HG03565 (cell line): ENCODE results near the gene CDCA3.

ENCODE experiments used
- ATAC-seq: cut with Tn5 transposase; IDR thresholded peaks from one replicate; pipeline ENCODE4 v1.9.1; 2021; ENCODE audit warnings: mild to moderate bottlenecking, moderate library complexity; ENCODE audit not compliant: unreplicated experiment

Gene CDCA3

DNA sequence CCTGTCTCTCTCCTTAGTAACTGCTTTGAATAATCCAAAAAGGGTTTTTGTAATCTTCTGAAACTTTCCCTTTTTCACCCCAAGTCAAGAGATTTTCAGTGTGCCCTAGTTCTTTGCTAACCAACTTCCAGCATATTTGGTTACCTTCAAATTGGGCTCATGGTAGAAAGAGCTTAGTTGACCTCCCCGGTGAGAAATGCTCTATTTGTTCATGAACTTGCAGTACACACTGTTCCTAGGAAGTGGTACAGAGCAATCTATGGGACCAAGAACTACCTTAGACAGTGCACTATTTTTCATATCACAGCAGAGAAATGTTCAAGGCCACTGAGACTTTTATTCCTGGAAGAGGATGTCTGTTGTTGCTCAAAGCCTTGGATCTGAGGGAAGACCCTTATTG, 2.5 kb upstream of the CDCA3 start:
- no peak for ATAC-seq

GRCh38 chr12:6852651-6853354, 1.7 kb upstream of the CDCA3 start:
- no peak for ATAC-seq

DNA sequence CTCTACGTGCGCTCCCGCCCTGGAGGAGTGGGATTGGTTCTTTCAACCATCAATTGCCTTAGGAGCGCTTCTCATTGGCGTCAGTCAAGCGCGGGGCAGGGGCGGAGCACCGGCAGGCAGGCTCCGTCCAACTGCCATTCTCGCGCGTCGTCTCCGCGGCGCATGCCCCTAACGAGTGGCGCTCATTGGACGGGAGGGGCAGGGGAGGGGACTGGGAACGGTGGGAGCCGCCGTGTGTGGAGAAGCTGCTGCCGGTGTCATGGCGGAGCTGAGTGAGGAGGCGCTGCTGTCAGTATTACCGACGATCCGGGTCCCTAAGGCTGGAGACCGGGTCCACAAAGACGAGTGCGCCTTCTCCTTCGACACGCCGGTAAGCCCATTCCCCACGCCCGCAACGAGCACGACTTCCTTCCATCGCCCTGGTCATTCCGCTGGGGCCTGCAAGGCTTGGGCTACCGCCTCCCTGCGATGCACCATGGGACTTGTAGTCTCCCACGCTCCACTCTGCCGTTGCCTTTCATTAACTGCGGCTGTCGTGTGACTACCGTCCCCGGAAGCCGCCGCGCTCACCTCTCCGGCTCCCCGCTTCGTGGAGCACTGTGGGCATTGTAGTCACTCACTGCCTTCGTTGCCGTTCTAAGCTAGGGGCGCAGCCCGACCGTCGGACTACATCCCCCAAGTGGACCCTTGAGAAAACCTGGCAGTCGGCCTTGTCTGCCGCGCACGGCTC, 1.0 kb upstream of the CDCA3 start, which contains the start of gene USP5:
TSS of gene USP5 (plus strand) at position 230 of the 730 bp plus-strand sequence. CDS start at position 260, 30 bp downstream.
- ATAC-seq, result peak; percentile 73

GRCh38 chr12:6850796-6851152, 312 bp downstream of the CDCA3 start:
- ATAC-seq, result no peak

DNA sequence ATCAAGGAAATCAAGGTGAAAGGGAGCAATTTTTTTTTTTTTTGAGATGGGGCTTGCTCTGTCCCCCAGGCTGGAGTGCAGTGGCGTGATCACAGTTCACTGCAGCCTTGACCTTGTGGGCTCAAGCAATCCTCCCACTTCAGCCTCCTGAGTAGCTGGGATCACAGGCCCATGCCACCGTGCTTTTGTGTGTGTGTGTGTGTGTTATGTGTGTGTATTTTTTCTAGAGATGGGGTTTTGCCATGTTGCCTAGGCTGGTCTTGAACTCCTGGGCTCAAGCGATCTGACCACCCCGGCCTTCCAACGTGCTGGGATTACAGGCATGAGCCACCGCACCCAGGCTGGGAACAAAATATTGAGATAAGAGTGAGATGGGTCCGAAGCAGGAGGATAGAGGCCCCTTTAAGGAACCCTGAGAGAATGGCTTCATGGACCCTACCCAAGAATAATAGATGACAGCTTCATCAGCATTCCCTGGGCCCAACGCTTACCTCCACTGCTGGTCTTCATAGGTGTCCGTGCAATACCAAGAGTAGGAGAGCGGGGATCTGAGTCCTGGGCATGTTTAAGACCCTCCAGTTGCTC, 1.0 kb downstream of the CDCA3 start:
- no peak for ATAC-seq

GRCh38 chr12:6849427-6849826, 1.7 kb downstream of the CDCA3 start:
- no peak for ATAC-seq

DNA sequence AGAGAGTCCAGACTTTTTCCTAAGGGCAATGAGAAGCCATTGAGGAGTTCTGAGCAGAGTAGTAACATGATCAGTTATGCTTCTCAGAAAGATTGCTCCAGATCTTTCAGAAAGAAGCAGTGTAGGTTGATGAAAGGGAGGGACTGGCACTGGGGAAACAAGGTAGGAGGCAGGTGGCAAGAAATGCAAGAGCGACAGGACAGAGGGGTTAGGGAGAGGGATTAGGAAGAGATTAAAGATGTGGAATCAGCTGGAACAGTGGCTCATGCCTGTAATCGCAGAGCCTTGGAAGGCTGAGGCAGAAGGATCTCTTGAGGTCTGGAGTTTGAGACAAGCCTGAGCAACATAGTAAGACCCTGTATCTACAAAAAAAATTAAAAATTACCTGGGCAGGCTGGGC, 3.4 kb downstream of the CDCA3 start:
- ATAC-seq, result no peak

DNA sequence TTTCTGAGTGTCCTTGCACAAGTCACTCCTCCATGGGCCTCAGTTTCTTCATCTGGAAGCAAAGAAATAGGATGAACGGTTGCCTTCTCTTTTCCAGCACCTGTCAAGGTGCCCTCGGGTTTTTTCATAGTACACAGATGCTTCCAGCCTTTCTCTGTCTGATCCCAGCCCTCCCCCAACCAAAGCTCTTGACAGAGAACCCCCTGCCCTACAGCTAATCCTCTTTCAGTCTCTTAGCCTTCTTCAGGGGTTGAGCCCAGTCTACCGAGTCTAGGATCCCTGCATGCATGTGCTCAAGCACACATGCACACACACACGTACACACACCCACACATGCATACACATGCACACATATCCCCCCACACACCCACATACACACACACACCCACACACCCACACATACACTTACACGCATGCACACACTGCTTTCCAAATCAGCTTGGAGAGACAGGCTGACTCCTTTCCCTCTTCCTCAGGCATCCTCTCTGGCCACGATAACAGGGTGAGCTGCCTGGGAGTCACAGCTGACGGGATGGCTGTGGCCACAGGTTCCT, 4.7 kb downstream of the CDCA3 start:
- no peak for ATAC-seq

GRCh38 chr12:6845395-6845794, 5.7 kb downstream of the CDCA3 start:
- ATAC-seq, result no peak

DNA sequence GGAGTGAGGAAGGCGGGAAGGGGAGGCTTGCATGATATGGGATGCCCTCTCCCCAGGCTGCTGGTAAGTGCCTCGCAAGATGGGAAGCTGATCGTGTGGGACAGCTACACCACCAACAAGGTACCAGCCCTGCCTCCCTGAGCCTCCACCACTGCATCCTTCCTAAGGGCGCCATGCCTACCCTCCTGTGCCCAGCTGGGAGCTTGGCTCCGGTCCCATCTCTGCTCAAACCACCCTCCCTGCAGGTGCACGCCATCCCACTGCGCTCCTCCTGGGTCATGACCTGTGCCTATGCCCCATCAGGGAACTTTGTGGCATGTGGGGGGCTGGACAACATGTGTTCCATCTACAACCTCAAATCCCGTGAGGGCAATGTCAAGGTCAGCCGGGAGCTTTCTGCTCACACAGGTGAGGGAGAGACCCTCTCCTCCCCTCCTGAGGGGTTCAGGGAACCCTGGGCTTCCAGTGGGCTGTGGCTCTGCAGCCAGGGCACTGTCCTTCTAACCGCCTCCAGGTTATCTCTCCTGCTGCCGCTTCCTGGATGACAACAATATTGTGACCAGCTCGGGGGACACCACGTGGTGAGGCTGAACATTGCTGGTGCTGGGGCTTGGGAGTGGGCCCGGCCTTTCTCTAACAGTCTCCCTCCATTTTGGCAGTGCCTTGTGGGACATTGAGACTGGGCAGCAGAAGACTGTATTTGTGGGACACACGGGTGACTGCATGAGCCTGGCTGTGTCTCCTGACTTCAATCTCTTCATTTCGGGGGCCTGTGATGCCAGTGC, 7.8 kb downstream of the CDCA3 start:
- no peak for ATAC-seq

DNA sequence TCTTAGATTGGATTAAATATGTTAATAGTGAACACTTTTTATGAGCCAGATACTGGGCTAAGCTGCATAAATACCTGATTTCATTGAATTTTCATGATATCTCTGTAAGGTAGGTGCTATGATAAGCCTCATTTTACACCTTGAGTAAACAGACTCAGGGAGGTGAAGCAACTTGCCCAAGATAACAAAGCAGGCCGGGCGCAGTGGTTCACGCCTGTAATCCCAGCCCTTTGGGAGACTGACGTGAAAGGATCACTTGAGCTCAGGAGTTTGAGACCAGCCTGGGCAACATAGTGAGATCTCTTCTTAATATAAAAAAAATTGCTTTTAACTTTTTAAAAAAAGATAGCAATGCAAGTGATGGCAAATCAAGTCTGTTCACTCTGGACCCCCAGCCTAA, 9.0 kb downstream of the CDCA3 start:
- ATAC-seq, result no peak

GRCh38 chr12:6840761-6841515, 10.1 kb downstream of the CDCA3 start, which contains the start of gene GNB3:
Gene GNB3, plus strand, starts transcription at chr12:6840925. Its CDS starts 363 bp downstream, at chr12:6841288.
- no peak for ATAC-seq

- ATAC-seq, result no peak
Measured at GRCh38 chr12:6840330-6840729, 10.8 kb downstream of the CDCA3 start.

GRCh38 chr12:6839482-6840201, 11.4 kb downstream of the CDCA3 start:
- no peak for ATAC-seq

DNA sequence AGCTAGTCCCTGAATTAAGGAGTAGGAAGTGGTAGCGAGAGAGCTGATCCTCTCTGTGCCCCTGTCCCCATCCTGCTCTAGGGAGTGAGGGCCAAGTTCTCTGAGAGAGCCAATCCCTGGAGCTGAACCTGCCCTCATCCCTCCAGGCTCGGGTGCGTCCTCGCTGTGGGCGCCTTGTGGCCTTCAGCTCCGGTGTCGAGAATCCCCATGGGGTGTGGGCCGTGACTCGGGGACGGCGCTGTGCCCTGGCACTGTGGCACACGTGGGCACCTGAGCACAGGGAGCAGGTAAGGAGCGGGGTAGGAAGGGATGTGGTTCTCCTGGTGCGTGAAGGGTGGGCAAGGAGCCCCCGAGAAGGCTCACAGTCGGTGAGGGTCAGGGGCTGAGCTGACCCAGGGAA, 12.2 kb downstream of the CDCA3 start:
- ATAC-seq, result no peak

DNA sequence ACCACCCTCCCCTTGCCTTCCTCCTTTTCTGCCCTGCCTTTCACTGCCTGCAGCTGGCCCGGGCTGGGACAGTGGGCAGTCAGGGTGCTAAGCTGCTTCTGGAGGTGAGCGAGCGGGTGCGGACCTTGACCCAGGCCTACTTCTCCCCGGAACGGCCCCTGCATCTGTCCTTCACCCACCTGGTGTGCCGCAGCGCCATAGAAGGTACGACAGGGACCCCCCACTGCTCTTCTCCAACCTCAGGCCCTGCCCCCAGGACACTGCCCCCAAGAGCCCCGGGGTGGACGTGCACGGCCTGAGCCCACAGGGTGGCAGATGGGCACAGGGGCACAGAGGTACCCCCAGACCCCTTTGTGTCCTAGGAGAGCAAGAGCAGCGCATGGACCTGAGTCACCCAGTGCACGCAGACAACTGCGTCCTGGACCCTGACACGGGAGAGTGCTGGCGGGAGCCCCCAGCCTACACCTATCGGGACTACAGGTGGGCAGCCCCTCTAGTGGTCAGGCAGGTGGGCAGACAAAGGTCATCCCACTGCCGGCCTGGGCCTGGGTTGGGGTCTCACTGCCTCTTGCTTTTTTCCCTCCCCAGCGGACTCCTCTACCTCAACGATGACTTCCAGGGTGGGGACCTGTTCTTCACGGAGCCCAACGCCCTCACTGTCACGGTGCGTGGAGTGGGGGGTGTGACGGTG, 13.6 kb downstream of the CDCA3 start:
- ATAC-seq, result no peak

GRCh38 chr12:6836851-6837250, 14.2 kb downstream of the CDCA3 start:
- ATAC-seq, result no peak

- ATAC-seq, result no peak
Measured at GRCh38 chr12:6834873-6835272, 16.2 kb downstream of the CDCA3 start.

- ATAC-seq, result no peak
Measured at GRCh38 chr12:6834254-6834653, 16.8 kb downstream of the CDCA3 start.
